HCT116 (cell line): Measurements from ENCODE around the gene TAS1R1. TPM values are rescaled to one million over a fixed set of nuclear protein-coding genes. Genes with fewer than 3 reads are reported as not detected.
A peak's percentile ranks its signal among the peaks of the same experiment; 100 is the strongest.

ENCODE experiments used
- ATAC-seq: fragments of 200-7000 bp; cut with Tn5 transposase; 2 replicates; pipeline ENCODE4 v1.9.1; 2020; ENCODE audit warnings: mild to moderate bottlenecking, moderate library complexity
- BruUV-seq: library from RNA; stranded (reverse); fragments of 400-500 nt; replicated peaks from 2 replicates; lab custom pipeline; 2021; lab: Mats Ljungman, UMichigan
- CTCF ChIA-PET: fragments of 300-600 bp; sonication (Branson Sonifier 250); formaldehyde crosslinking; loops from one replicate; lab custom pipeline; 2021; ENCODE audit warnings: antibody characterized with exemption; lab: Charles Lee
- POLR2A ChIA-PET: fragments of 300-600, 350-600 bp; sonication (Branson Sonifier 250); formaldehyde crosslinking; loops from one replicate; lab custom pipeline; 2021; ENCODE audit warnings: antibody characterized with exemption; lab: Charles Lee
- RAD21 ChIA-PET, 2 experiments: fragments of 300-600 bp; sonication (Branson Sonifier 250); formaldehyde crosslinking; loops; one replicate each; lab custom pipeline; 2023; ENCODE audit warnings: low total read pairs in 2 of 2; ENCODE audit not compliant: uncharacterized antibody in 2 of 2, unreplicated experiment in 2 of 2, low non-redundant PET in 1 of 2; lab: Charles Lee
- DNase-seq: peaks from one replicate; pipeline ENCODE4 v3.0.0-alpha.2; 2010; ENCODE audit warnings: low read depth, low spot score
- H2AFZ ChIP-seq: fragments of 200-600 bp; shearing (Covaris generic), sonication (generic); 2 replicates; pipeline ENCODE4 v1.6.1; 2017; ENCODE audit warnings: low read depth, mixed run types, mixed read lengths, antibody characterized with exemption, low read length; ENCODE audit not compliant: poor library complexity, severe bottlenecking
- H3K27ac ChIP-seq: 2 replicates; pipeline ENCODE4 v1.5.1; 2012; ENCODE audit warnings: low read depth, low read length
- H3K27me3 ChIP-seq: fragments of 200-600 bp; sonication (generic); 2 replicates; pipeline ENCODE4 v1.6.1; 2016; ENCODE audit warnings: mixed run types, low read length, mixed read lengths; ENCODE audit not compliant: insufficient read depth
- H3K36me3 ChIP-seq, 2 experiments: fragments of 200-500 bp in 1 of 2; fragments of 200-600 bp in 1 of 2; sonication (Bioruptor generic) in 1 of 2; sonication (generic) in 1 of 2; 2 replicates each; pipeline versions ENCODE4 v1.5.1 to v1.6.1; 2014 to 2016; ENCODE audit warnings: low read length in 2 of 2, inconsistent platforms in 1 of 2, mixed read lengths in 1 of 2, mixed run types in 1 of 2; ENCODE audit not compliant: insufficient read depth in 2 of 2, control insufficient read depth in 1 of 2
- H3K4me1 ChIP-seq, 2 experiments: fragments of 200-600 bp in 1 of 2; sonication (generic) in 1 of 2; 2 replicates each; pipeline versions ENCODE4 v1.5.1 to v1.6.1; 2012 to 2017; ENCODE audit warnings: low read length in 2 of 2, inconsistent platforms in 1 of 2, mild to moderate bottlenecking in 1 of 2, mixed read lengths in 1 of 2, mixed run types in 1 of 2, moderate library complexity in 1 of 2; ENCODE audit not compliant: insufficient read depth in 2 of 2, control insufficient read depth in 1 of 2
- H3K4me2 ChIP-seq: fragments of 200-600 bp; sonication (generic); 2 replicates; pipeline ENCODE4 v1.6.1; 2017; ENCODE audit warnings: mixed run types, low read length, mixed read lengths
- H3K4me3 ChIP-seq, 2 experiments: fragments of 200-600 bp in 1 of 2; sonication (generic) in 1 of 2; replicated peaks in 1 of 2; 2 replicates each; pipeline ENCODE4 v1.5.1; 2011 to 2016; ENCODE audit warnings: low read length in 2 of 2, control low read depth in 1 of 2, low read depth in 1 of 2, mild to moderate bottlenecking in 1 of 2, mixed read lengths in 1 of 2, mixed run types in 1 of 2
- H3K79me2 ChIP-seq: fragments of 200-600 bp; sonication (generic); 2 replicates; pipeline ENCODE4 v1.6.1; 2017; ENCODE audit warnings: mild to moderate bottlenecking, mixed run types, low read length, moderate library complexity, mixed read lengths; ENCODE audit not compliant: insufficient read depth
- H3K9ac ChIP-seq: fragments of 200-600 bp; sonication (generic); 2 replicates; pipeline ENCODE4 v1.6.1; 2016; ENCODE audit warnings: low read length, mixed read lengths
- H3K9me2 ChIP-seq: fragments of 200-600 bp; sonication (generic), shearing (Covaris generic); 2 replicates; pipeline ENCODE4 v1.6.1; 2017; ENCODE audit warnings: mixed run types, mild to moderate bottlenecking, moderate library complexity; ENCODE audit not compliant: insufficient read depth
- H3K9me3 ChIP-seq, 2 experiments: fragments of 200-500 bp in 1 of 2; fragments of 200-600 bp in 1 of 2; sonication (Bioruptor generic) in 1 of 2; sonication (generic) in 1 of 2; 2 replicates each; pipeline ENCODE4 v1.6.1; 2014 to 2017; ENCODE audit warnings: low read length in 2 of 2, mixed read lengths in 2 of 2, inconsistent platforms in 1 of 2, low read depth in 1 of 2, mild to moderate bottlenecking in 1 of 2, mixed run types in 1 of 2, moderate library complexity in 1 of 2; ENCODE audit not compliant: control insufficient read depth in 1 of 2, insufficient read depth in 1 of 2
- H4K20me1 ChIP-seq: fragments of 200-600 bp; sonication (generic), shearing (Covaris generic); 2 replicates; pipeline ENCODE4 v1.6.1; 2017; ENCODE audit warnings: mixed run types, mild to moderate bottlenecking, moderate library complexity; ENCODE audit not compliant: insufficient read depth
- CEBPB ChIP-seq: IDR thresholded peaks from 2 replicates; pipeline ENCODE4 v1.6.1; 2012; ENCODE audit warnings: low read depth
- EGR1 ChIP-seq: IDR thresholded peaks from 2 replicates; pipeline ENCODE4 v1.6.1; 2012; ENCODE audit warnings: low read depth
- JUND ChIP-seq: IDR thresholded peaks from 2 replicates; pipeline ENCODE4 v1.6.1; 2012
- POLR2A ChIP-seq: IDR thresholded peaks from 2 replicates; pipeline ENCODE4 v1.7.0; 2011; ENCODE audit warnings: borderline replicate concordance; ENCODE audit not compliant: insufficient read depth, insufficient read length; ENCODE audit errors: extremely low read depth
- RAD21 ChIP-seq: IDR thresholded peaks from 2 replicates; pipeline ENCODE4 v1.6.1; 2012; ENCODE audit warnings: low read depth, mild to moderate bottlenecking
- SRF ChIP-seq: IDR thresholded peaks from 2 replicates; pipeline ENCODE4 v1.6.1; 2012; ENCODE audit warnings: low read depth
- TCF7L2 ChIP-seq: IDR thresholded peaks from 2 replicates; pipeline ENCODE4 v1.7.0; 2011; ENCODE audit warnings: borderline replicate concordance, inconsistent platforms; ENCODE audit not compliant: insufficient read depth, insufficient read length; ENCODE audit errors: extremely low read depth
- YY1 ChIP-seq: IDR thresholded peaks from 2 replicates; pipeline ENCODE4 v1.6.1; 2011; ENCODE audit warnings: low read length, low read depth, moderate library complexity, mild to moderate bottlenecking; ENCODE audit not compliant: insufficient replicate concordance; ENCODE audit errors: extremely low read depth
- ZFX ChIP-seq: fragments of 450-650 bp; IDR thresholded peaks from 2 replicates; pipeline ENCODE4 v1.6.1; 2017
- ZNF274 ChIP-seq: fragments of 200-500 bp; sonication (Bioruptor generic); IDR thresholded peaks from 2 replicates; pipeline ENCODE4 v1.6.1; 2014; ENCODE audit warnings: mild to moderate bottlenecking, low read depth, low read length, inconsistent platforms
- intact Hi-C: fragments of 100-400 bp; cut with micrococcal nuclease; formaldehyde crosslinking; loops from 2 replicates; pipeline ENCODE4 v1.10.0; 2022
- total RNA-seq: library from RNA; stranded (reverse); gene quantifications from one replicate; pipeline ENCODE4 v1.2.1, GENCODE V29; 2021; ENCODE audit not compliant: unreplicated experiment
- TF ChIP-seq, protein P1 (sequence below): IDR thresholded peaks from 2 replicates; pipeline ENCODE4 v1.6.1; 2012
- TF ChIP-seq, protein P2 (sequence below): IDR thresholded peaks from 2 replicates; pipeline ENCODE4 v1.6.1; 2012; ENCODE audit warnings: low read depth

TAS1R1 gene
- total RNA-seq, 1 experiment from 2014 or later: not detected

DNA sequence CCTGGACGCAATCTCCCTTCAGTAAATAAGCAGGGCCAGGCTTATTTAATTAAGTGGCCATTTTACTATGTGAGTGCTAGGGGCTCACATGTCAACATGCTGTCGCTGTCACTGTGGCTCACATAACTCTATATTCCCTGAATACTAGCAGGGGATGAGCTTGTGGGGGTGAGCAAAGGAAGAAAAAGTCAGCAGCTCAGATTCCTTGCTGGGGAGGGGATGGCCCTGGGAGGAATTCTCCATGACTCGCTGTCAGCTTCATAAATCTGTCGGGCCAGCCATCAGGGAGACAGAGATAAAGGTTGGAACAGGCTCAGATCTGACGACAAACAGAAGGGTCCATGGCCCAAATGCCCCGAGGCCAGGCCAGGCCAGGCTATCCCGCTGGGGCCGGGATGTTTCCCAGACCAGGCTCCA is 37.7 kb upstream of the TAS1R1 start:
- no peaks in the 10 kb centered on the region for H3K9me2 ChIP-seq
- no TSS peak for BruUV-seq
- TF ChIP-seq POLR2A: no peak
- TF ChIP-seq, all 23 proteins: peak for 0
- H3K9me3 ChIP-seq: no peaks in the 10 kb centered on the region
- DNase-seq (no peak), ATAC-seq (peak; percentile 31; the same call in 1 of the 2 replicates)
- H3K27ac ChIP-seq: no peak overlapping the region
- H4K20me1 ChIP-seq: no peaks in the 10 kb centered on the region
- H3K4me1 ChIP-seq: peaks cover 0 to 14% of the 10 kb centered on the region in 2 experiments; a peak in 2 of 4 replicates
- H3K79me2 ChIP-seq: no peaks in the 10 kb centered on the region
- intact Hi-C loops: no loop called here
- ChIA-PET POLR2A (no interaction called here), CTCF (no interaction called here), RAD21 (no interaction called here)
- no peaks in the 10 kb centered on the region for H3K27me3 ChIP-seq
- H3K4me3 ChIP-seq: no peak overlapping the region
- H3K9ac ChIP-seq: no peak overlapping the region
- H3K36me3 ChIP-seq: no peaks in the 10 kb centered on the region
- no peak overlapping the region for H2AFZ ChIP-seq
- H3K4me2 ChIP-seq: peak overlapping the region; percentile 36; the same call in 1 of the 2 replicates

DNA sequence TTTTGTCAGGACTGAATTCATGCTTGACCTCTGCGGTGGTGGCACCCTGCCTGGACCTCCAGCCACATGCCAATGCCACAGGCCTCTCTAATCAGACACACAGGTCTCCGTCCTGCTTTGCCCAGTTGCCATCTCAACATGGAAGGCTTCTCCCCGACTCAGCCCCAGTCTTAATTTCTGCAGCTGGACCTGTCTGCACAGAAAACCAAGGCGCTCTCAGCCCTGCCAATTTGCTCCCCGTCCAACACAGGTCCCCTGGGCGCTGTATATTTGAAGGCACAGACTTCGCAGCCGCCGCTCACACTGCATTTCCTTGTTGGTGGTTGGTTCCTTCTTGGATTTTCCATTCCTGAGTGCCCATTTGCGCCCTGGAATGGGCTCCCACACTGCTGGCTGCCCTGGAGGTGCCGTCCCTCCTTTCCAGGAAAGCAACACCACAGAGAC is 35.6 kb upstream of the TAS1R1 start:
- H4K20me1 ChIP-seq: no peaks in the 10 kb centered on the region
- DNase-seq (no peak), ATAC-seq (no peak)
- H3K4me1 ChIP-seq: peaks cover 0 to 18% of the 10 kb centered on the region in 2 experiments; a peak in 2 of 4 replicates
- no peak overlapping the region for H2AFZ ChIP-seq
- H3K9me3 ChIP-seq: no peaks in the 10 kb centered on the region
- H3K9me2 ChIP-seq: no peaks in the 10 kb centered on the region
- ChIA-PET CTCF (no interaction called here), POLR2A (no interaction called here), RAD21 (no interaction called here)
- no peak overlapping the region for H3K4me3 ChIP-seq
- no peak overlapping the region for H3K27ac ChIP-seq
- H3K79me2 ChIP-seq: no peaks in the 10 kb centered on the region
- no peak overlapping the region for H3K9ac ChIP-seq
- no peak overlapping the region for H3K4me2 ChIP-seq
- no TSS peak for BruUV-seq
- no peaks in the 10 kb centered on the region for H3K36me3 ChIP-seq
- no peaks in the 10 kb centered on the region for H3K27me3 ChIP-seq
- intact Hi-C loops: no loop called here
- no peak for TF ChIP-seq EGR1
- no peak for TF ChIP-seq RAD21
- no peak for TF ChIP-seq JUND
- no peak for TF ChIP-seq ZNF274
- TF ChIP-seq SRF: no peak
- TF ChIP-seq, protein P1, sequence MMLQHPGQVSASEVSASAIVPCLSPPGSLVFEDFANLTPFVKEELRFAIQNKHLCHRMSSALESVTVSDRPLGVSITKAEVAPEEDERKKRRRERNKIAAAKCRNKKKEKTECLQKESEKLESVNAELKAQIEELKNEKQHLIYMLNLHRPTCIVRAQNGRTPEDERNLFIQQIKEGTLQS: no peak
- TF ChIP-seq TCF7L2: no peak
- TF ChIP-seq CEBPB: no peak
- TF ChIP-seq YY1: no peak
- TF ChIP-seq ZFX: no peak
- TF ChIP-seq, protein P2, sequence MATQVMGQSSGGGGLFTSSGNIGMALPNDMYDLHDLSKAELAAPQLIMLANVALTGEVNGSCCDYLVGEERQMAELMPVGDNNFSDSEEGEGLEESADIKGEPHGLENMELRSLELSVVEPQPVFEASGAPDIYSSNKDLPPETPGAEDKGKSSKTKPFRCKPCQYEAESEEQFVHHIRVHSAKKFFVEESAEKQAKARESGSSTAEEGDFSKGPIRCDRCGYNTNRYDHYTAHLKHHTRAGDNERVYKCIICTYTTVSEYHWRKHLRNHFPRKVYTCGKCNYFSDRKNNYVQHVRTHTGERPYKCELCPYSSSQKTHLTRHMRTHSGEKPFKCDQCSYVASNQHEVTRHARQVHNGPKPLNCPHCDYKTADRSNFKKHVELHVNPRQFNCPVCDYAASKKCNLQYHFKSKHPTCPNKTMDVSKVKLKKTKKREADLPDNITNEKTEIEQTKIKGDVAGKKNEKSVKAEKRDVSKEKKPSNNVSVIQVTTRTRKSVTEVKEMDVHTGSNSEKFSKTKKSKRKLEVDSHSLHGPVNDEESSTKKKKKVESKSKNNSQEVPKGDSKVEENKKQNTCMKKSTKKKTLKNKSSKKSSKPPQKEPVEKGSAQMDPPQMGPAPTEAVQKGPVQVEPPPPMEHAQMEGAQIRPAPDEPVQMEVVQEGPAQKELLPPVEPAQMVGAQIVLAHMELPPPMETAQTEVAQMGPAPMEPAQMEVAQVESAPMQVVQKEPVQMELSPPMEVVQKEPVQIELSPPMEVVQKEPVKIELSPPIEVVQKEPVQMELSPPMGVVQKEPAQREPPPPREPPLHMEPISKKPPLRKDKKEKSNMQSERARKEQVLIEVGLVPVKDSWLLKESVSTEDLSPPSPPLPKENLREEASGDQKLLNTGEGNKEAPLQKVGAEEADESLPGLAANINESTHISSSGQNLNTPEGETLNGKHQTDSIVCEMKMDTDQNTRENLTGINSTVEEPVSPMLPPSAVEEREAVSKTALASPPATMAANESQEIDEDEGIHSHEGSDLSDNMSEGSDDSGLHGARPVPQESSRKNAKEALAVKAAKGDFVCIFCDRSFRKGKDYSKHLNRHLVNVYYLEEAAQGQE: no peak
